H1 (cell line): ENCODE results near the gene MED13. TPM values are rescaled to one million over a fixed set of nuclear protein-coding genes. Genes with fewer than 3 reads are reported as not detected.

ENCODE experiments used
- CTCF ChIA-PET: fragments of 300-600 bp; sonication (Branson Sonifier 250); formaldehyde crosslinking; loops from one replicate; lab custom pipeline; 2021; ENCODE audit not compliant: partially characterized antibody; lab: Charles Lee
- POLR2A ChIA-PET: fragments of 300-600 bp; sonication (Branson Sonifier 250); formaldehyde crosslinking; loops from one replicate; lab custom pipeline; 2021; ENCODE audit warnings: inconsistent platforms; ENCODE audit not compliant: partially characterized antibody; lab: Charles Lee
- DNase-seq, 2 experiments: peaks; one replicate each; pipeline versions ENCODE4 v3.0.0 to v3.0.0-alpha.2; 2010 to 2022; ENCODE audit warnings: low spot score in 2 of 2, low read depth in 1 of 2, mixed read lengths in 1 of 2
- FAIRE-seq: peaks from 2 replicates; lab custom pipeline; 2011; peaks lifted over from hg19 to GRCh38; lab: Jason Lieb, UNC
- H2AFZ ChIP-seq: 2 replicates; pipeline ENCODE4 v1.8.1; 2012; ENCODE audit warnings: low read length, inconsistent platforms
- H2AK5ac ChIP-seq: 2 replicates; pipeline ENCODE4 v1.6.1; 2013; ENCODE audit warnings: low read depth, low read length
- H2BK120ac ChIP-seq: replicated peaks from 2 replicates; pipeline ENCODE3; 2013; ENCODE audit warnings: low read depth, low read length, inconsistent platforms
- H2BK12ac ChIP-seq: 2 replicates; pipeline ENCODE4 v1.6.1; 2013; ENCODE audit warnings: low read depth, low read length
- H2BK15ac ChIP-seq: 2 replicates; pipeline ENCODE4 v1.6.1; 2013; ENCODE audit warnings: low read length
- H2BK20ac ChIP-seq: 2 replicates; pipeline ENCODE4 v1.6.1; 2013; ENCODE audit warnings: low read length
- H2BK5ac ChIP-seq: 2 replicates; pipeline ENCODE4 v1.6.1; 2013; ENCODE audit warnings: low read depth, low read length
- H3K14ac ChIP-seq: 2 replicates; pipeline ENCODE4 v1.6.1; 2013; ENCODE audit warnings: inconsistent platforms; ENCODE audit not compliant: insufficient read length
- H3K18ac ChIP-seq: 2 replicates; pipeline ENCODE4 v1.6.1; 2013; ENCODE audit warnings: low read length; ENCODE audit errors: extremely low read depth
- H3K23ac ChIP-seq: 2 replicates; pipeline ENCODE4 v1.6.1; 2013; ENCODE audit warnings: inconsistent platforms; ENCODE audit not compliant: insufficient read length
- H3K23me2 ChIP-seq: 2 replicates; pipeline ENCODE4 v1.6.1; 2013; ENCODE audit warnings: low read depth, low read length
- H3K27ac ChIP-seq: 2 replicates; pipeline ENCODE4 v1.6.1; 2011; ENCODE audit warnings: low read depth, low read length, inconsistent platforms
- H3K27me3 ChIP-seq, 4 experiments: replicated peaks in 1 of 4; 1 replicate in 1 of 4; 2 replicates in 3 of 4; pipeline versions ENCODE4 v1.6.1 to v1.8.1; 2011 to 2013; ENCODE audit warnings: low read length in 3 of 4, mild to moderate bottlenecking in 3 of 4, inconsistent platforms in 2 of 4, mixed read lengths in 2 of 4, moderate library complexity in 1 of 4; ENCODE audit not compliant: control insufficient read depth in 3 of 4, insufficient read depth in 3 of 4; ENCODE audit errors: extremely low read depth in 1 of 4
- H3K36me3 ChIP-seq, 4 experiments: 2 replicates each; pipeline versions ENCODE4 v1.6.1 to v1.8.1; 2011 to 2013; ENCODE audit warnings: mild to moderate bottlenecking in 4 of 4, low read length in 3 of 4, moderate library complexity in 2 of 4, control low read depth in 1 of 4, inconsistent platforms in 1 of 4; ENCODE audit not compliant: insufficient read depth in 4 of 4, control insufficient read depth in 2 of 4
- H3K4ac ChIP-seq: replicated peaks from 2 replicates; pipeline ENCODE3; 2013; ENCODE audit warnings: low read length, low read depth, mixed read lengths, inconsistent platforms; ENCODE audit not compliant: insufficient read length
- H3K4me1 ChIP-seq, 4 experiments: replicated peaks in 1 of 4; 1 replicate in 1 of 4; 2 replicates in 3 of 4; pipeline versions ENCODE4 v1.6.1 to v1.8.1; 2011 to 2013; ENCODE audit warnings: low read length in 3 of 4, inconsistent platforms in 2 of 4, mixed read lengths in 1 of 4; ENCODE audit not compliant: insufficient read depth in 4 of 4, control insufficient read depth in 3 of 4
- H3K4me2 ChIP-seq, 2 experiments: 2 replicates each; pipeline versions ENCODE4 v1.6.1 to v1.8.1; 2011 to 2013; ENCODE audit warnings: low read depth in 2 of 2, low read length in 2 of 2, control low read depth in 1 of 2, inconsistent platforms in 1 of 2, mild to moderate bottlenecking in 1 of 2; ENCODE audit not compliant: insufficient read depth in 1 of 2
- H3K4me3 ChIP-seq, 4 experiments: fragments of 200-600, 300-600 bp in 1 of 4; sonication (generic), shearing (Covaris generic), sonication (Bioruptor Twin) in 1 of 4; 2 replicates each; pipeline versions ENCODE4 v1.5.1 to v1.8.1; 2011 to 2016; ENCODE audit warnings: low read length in 4 of 4, low read depth in 3 of 4, control low read depth in 2 of 4, inconsistent platforms in 2 of 4, mild to moderate bottlenecking in 2 of 4, mixed read lengths in 1 of 4, moderate library complexity in 1 of 4; ENCODE audit not compliant: insufficient read depth in 2 of 4; ENCODE audit errors: extremely low read depth in 1 of 4
- H3K56ac ChIP-seq: replicated peaks from 2 replicates; pipeline ENCODE3; 2013; ENCODE audit warnings: low read depth, mild to moderate bottlenecking, mixed read lengths, low read length, inconsistent platforms; ENCODE audit not compliant: insufficient read length
- H3K79me1 ChIP-seq: 2 replicates; pipeline ENCODE4 v1.6.1; 2013; ENCODE audit warnings: low read depth, low read length, control low read depth
- H3K79me2 ChIP-seq, 2 experiments: 2 replicates each; pipeline versions ENCODE4 v1.6.1 to v1.8.1; 2012 to 2013; ENCODE audit warnings: low read length in 2 of 2, mild to moderate bottlenecking in 2 of 2, inconsistent platforms in 1 of 2; ENCODE audit not compliant: insufficient read depth in 2 of 2, control insufficient read depth in 1 of 2
- H3K9ac ChIP-seq, 4 experiments: replicated peaks in 1 of 4; 1 replicate in 1 of 4; 2 replicates in 3 of 4; pipeline versions ENCODE4 v1.6.1 to v1.8.1; 2011 to 2013; ENCODE audit warnings: low read depth in 3 of 4, low read length in 3 of 4, control low read depth in 2 of 4, mild to moderate bottlenecking in 2 of 4, moderate library complexity in 2 of 4, inconsistent platforms in 1 of 4; ENCODE audit errors: extremely low read depth in 1 of 4
- H3K9me3 ChIP-seq, 2 experiments: 2 replicates each; pipeline versions ENCODE4 v1.6.1 to v1.8.1; 2012 to 2013; ENCODE audit warnings: mild to moderate bottlenecking in 2 of 2, moderate library complexity in 2 of 2, control low read depth in 1 of 2, inconsistent platforms in 1 of 2, low read depth in 1 of 2, low read length in 1 of 2, mixed read lengths in 1 of 2; ENCODE audit not compliant: insufficient read depth in 2 of 2
- H4K20me1 ChIP-seq, 2 experiments: replicated peaks in 1 of 2; 2 replicates each; pipeline versions ENCODE3 to v1.8.1; 2011 to 2013; ENCODE audit warnings: inconsistent platforms in 2 of 2, low read length in 2 of 2, mild to moderate bottlenecking in 1 of 2; ENCODE audit not compliant: insufficient read depth in 2 of 2, control insufficient read depth in 1 of 2
- H4K5ac ChIP-seq: 2 replicates; pipeline ENCODE4 v1.6.1; 2013; ENCODE audit warnings: low read length, low read depth, mixed read lengths, inconsistent platforms; ENCODE audit not compliant: insufficient read length
- H4K8ac ChIP-seq: 2 replicates; pipeline ENCODE4 v1.8.0; 2013; ENCODE audit warnings: mild to moderate bottlenecking, moderate library complexity, low read length, inconsistent platforms; ENCODE audit not compliant: insufficient read depth; ENCODE audit errors: extremely low read depth
- H4K91ac ChIP-seq: replicated peaks from 2 replicates; pipeline ENCODE3; 2013; ENCODE audit warnings: low read length, mixed read lengths, inconsistent platforms; ENCODE audit not compliant: insufficient read length
- CTBP2 ChIP-seq: IDR thresholded peaks from 2 replicates; pipeline ENCODE4 v1.7.0; 2011; ENCODE audit warnings: borderline replicate concordance, mild to moderate bottlenecking, moderate library complexity, mixed read lengths, low read length; ENCODE audit not compliant: insufficient read depth, insufficient read length
- EZH2 ChIP-seq: fragments of 200-600 bp; sonication (generic); IDR thresholded peaks from 2 replicates; pipeline ENCODE4 v1.7.1; 2012; ENCODE audit warnings: low read depth, mild to moderate bottlenecking, moderate library complexity, low read length, inconsistent platforms; ENCODE audit not compliant: severe bottlenecking
- KDM1A ChIP-seq: fragments of 200-600, 300-600 bp; sonication (generic); IDR thresholded peaks from 2 replicates; pipeline ENCODE4 v1.7.1; 2016; ENCODE audit warnings: mild to moderate bottlenecking, low read length, borderline replicate concordance
- POLR2AphosphoS5 ChIP-seq: IDR thresholded peaks from 2 replicates; pipeline ENCODE4 v1.6.1; 2011; ENCODE audit warnings: low read depth, low read length
- TAF7 ChIP-seq: optimal IDR thresholded peaks from 2 replicates; pipeline ENCODE3; 2011; ENCODE audit warnings: low read depth, mild to moderate bottlenecking, inconsistent platforms, low read length, moderate library complexity, borderline replicate concordance
- WGBS, 2 experiments: shearing (Covaris generic) in 1 of 2; methylation state at CpG; one replicate each; pipeline versions ENCODE4 v1.1.6 to v1.1.7; 2013 to 2015; ENCODE audit warnings: low lambda C conversion rate in 2 of 2, mixed read lengths in 2 of 2, inconsistent platforms in 1 of 2, low coverage in 1 of 2, missing lambda C conversion rate in 1 of 2; ENCODE audit not compliant: insufficient replicate concordance in 2 of 2, insufficient coverage in 1 of 2, insufficient read length in 1 of 2; ENCODE audit errors: extremely low coverage in 1 of 2, missing lambda C conversion rate in 1 of 2; 5-methylcytosine and 5-hydroxymethylcytosine counted together
- polyA plus RNA-seq, 7 experiments: library from polyadenylated mRNA; depleted of rRNA in 3 of 7; stranded (reverse) in 5 of 7; unstranded in 2 of 7; fragments of >200 nt in 5 of 7; fragments of 200-250 nt in 2 of 7; gene quantifications; 1 replicate in 5 of 7; 2 replicates in 1 of 7; 4 replicates in 1 of 7; pipeline versions ENCODE4 v1.2.1 to v1.2.3, GENCODE V29; 2011 to 2013; ENCODE audit warnings: missing spikeins in 2 of 7, mixed read lengths in 2 of 7
- total RNA-seq: library from RNA; stranded (reverse); fragmentation: NEBNext Ultra II Directional; extraction: Animal tissue kit (Norgen Biotek cat#: 25700); gene quantifications from 2 replicates; pipeline ENCODE4 v1.2.1, GENCODE V29; 2021
- TF ChIP-seq, protein P1 (sequence below): IDR thresholded peaks from 2 replicates; pipeline ENCODE4 v1.6.1; 2012; ENCODE audit warnings: inconsistent platforms
- TF ChIP-seq, protein P2 (sequence below): IDR thresholded peaks from 2 replicates; pipeline ENCODE4 v1.6.1; 2011; ENCODE audit warnings: low read depth, mild to moderate bottlenecking, low read length; ENCODE audit not compliant: insufficient read depth

MED13 gene
- total and polyA plus RNA-seq, 2 of the 8 experiments (the other 6 are each of a cell fraction or from before 2014, with no cell fraction given) = 11.3 to 44.8 TPM

DNA sequence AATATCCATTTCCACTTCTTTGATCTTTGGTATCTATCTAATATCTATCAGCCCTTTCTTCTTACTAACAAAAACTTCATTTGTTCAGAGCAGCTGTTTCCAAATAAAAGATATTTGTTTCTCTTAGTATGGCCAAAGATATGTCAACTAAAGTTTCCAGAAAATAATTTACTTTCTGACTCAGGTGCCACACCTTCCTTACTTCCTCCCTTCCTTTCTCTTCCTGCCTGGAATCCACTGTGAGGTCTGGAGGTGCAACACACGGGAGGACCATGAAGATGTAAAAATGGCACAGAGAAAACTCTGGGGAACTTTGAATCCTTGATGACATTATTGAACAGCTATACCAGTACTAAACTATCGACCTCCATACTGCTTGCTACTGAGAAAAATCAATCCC, 14.0 kb downstream of the MED13 start:
- Histone ChIP-seq H3K79me1 (peaks cover 3% of the 10 kb centered on the region; the same call in 1 of the 2 replicates), H4K8ac (no peak overlapping the region), H2AFZ (no peak overlapping the region), H3K36me3 (peaks cover 1 to 45% (median 22%) of the 10 kb centered on the region in 4 experiments; a peak in 6 of 8 replicates), H2BK120ac (no peak overlapping the region), H3K23me2 (no peaks in the 10 kb centered on the region), H3K14ac (no peak overlapping the region), H3K56ac (no peak overlapping the region), H2BK12ac (no peak overlapping the region), H2BK5ac (no peak overlapping the region), H2AK5ac (no peak overlapping the region), H3K4me1 (no peaks in the 10 kb centered on the region), H3K79me2 (peaks cover 3 to 71% of the 10 kb centered on the region in 2 experiments; a peak in 3 of 4 replicates), H3K4me3 (no peak overlapping the region), H3K27me3 (no peaks in the 10 kb centered on the region), H3K18ac (no peak overlapping the region), H3K4me2 (no peak overlapping the region), H2BK15ac (no peak overlapping the region), H3K9ac (no peak overlapping the region), H3K9me3 (no peaks in the 10 kb centered on the region), H3K23ac (no peak overlapping the region), H3K4ac (no peak overlapping the region), H4K20me1 (peaks cover 4 to 7% of the 10 kb centered on the region in 2 experiments), H3K27ac (no peak overlapping the region), H2BK20ac (no peak overlapping the region), H4K91ac (no peak overlapping the region), H4K5ac (no peak overlapping the region)
- ChIA-PET POLR2A (interaction anchor here (1.0 to 1.1 kb wide), 2 partner anchors 11 to 15 kb away, joined by 3 read pairs; no protein-coding TSS in a partner anchor), CTCF (no interaction called here)
- FAIRE-seq (no peak), DNase-seq (no peak)
- WGBS, 2 experiments = 90% methylated on average over 2 of the region's 2 CpGs; no CpG with 5 or more reads in 1 of the 2 experiments
- TF ChIP-seq, protein P1, sequence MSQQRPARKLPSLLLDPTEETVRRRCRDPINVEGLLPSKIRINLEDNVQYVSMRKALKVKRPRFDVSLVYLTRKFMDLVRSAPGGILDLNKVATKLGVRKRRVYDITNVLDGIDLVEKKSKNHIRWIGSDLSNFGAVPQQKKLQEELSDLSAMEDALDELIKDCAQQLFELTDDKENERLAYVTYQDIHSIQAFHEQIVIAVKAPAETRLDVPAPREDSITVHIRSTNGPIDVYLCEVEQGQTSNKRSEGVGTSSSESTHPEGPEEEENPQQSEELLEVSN = no peak
- no peak for TF ChIP-seq TAF7
- TF ChIP-seq, protein P2, sequence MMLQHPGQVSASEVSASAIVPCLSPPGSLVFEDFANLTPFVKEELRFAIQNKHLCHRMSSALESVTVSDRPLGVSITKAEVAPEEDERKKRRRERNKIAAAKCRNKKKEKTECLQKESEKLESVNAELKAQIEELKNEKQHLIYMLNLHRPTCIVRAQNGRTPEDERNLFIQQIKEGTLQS = no peak
- no peak for TF ChIP-seq CTBP2
- no peak for TF ChIP-seq EZH2
- TF ChIP-seq POLR2AphosphoS5 = no peak
- TF ChIP-seq KDM1A = no peak
